IMR-90 (cell line): Measurements from ENCODE around the gene CD93. TPM values are rescaled to one million over a fixed set of nuclear protein-coding genes. Genes with fewer than 3 reads are reported as not detected.

Experiments used
- ATAC-seq: fragments of 200-7000 bp; cut with Tn5 transposase; 2 replicates; pipeline ENCODE4 v1.9.1; 2020; ENCODE audit warnings: low read depth, mild to moderate bottlenecking, moderate library complexity
- BruUV-seq: library from RNA; stranded (reverse); fragments of 400-500 nt; replicated peaks from 2 replicates; lab custom pipeline; 2021; lab: Mats Ljungman, UMichigan
- CTCF ChIA-PET: fragments of 300-600 bp; formaldehyde crosslinking; extraction: SDS; loops from one replicate; lab custom pipeline; 2021; ENCODE audit warnings: antibody characterized with exemption; lab: Yijun Ruan, JAX
- POLR2A ChIA-PET: fragments of 300-600 bp; sonication (Branson Sonifier 250); formaldehyde crosslinking; loops from one replicate; lab custom pipeline; 2022; ENCODE audit warnings: antibody characterized with exemption; ENCODE audit not compliant: unreplicated experiment; lab: Charles Lee
- DNase-seq: peaks from one replicate; pipeline ENCODE4 v3.0.0; 2013
- H2AFZ ChIP-seq: replicated peaks from 2 replicates; pipeline ENCODE3; 2013; ENCODE audit warnings: low read length, mild to moderate bottlenecking; ENCODE audit not compliant: poor library complexity
- H2AK5ac ChIP-seq: 2 replicates; pipeline ENCODE4 v1.6.1; 2013; ENCODE audit warnings: low read depth, low read length, inconsistent platforms
- H2AK9ac ChIP-seq: replicated peaks from 2 replicates; pipeline ENCODE3; 2013; ENCODE audit warnings: mild to moderate bottlenecking, low read depth, low read length, moderate library complexity; ENCODE audit not compliant: poor library complexity
- H2BK120ac ChIP-seq: 2 replicates; pipeline ENCODE4 v1.6.1; 2013; ENCODE audit warnings: low read depth, low read length, inconsistent platforms
- H2BK15ac ChIP-seq: 3 replicates; pipeline ENCODE4 v1.6.1; 2013; ENCODE audit warnings: low read depth, low read length, inconsistent platforms
- H2BK20ac ChIP-seq: 2 replicates; pipeline ENCODE4 v1.6.1; 2013; ENCODE audit warnings: low read depth, mild to moderate bottlenecking, inconsistent platforms, low read length, moderate library complexity
- H2BK5ac ChIP-seq: 2 replicates; pipeline ENCODE4 v1.6.1; 2013; ENCODE audit warnings: mild to moderate bottlenecking, low read depth, low read length, inconsistent platforms; ENCODE audit not compliant: poor library complexity, severe bottlenecking
- H3K14ac ChIP-seq: replicated peaks from 2 replicates; pipeline ENCODE4 v1.6.1; 2013; ENCODE audit warnings: low read depth, low read length, inconsistent platforms
- H3K18ac ChIP-seq: 2 replicates; pipeline ENCODE4 v1.6.1; 2013; ENCODE audit warnings: low read depth, low read length, control low read depth
- H3K23ac ChIP-seq: 2 replicates; pipeline ENCODE4 v1.6.1; 2013; ENCODE audit warnings: low read depth, low read length, inconsistent platforms
- H3K27ac ChIP-seq: 2 replicates; pipeline ENCODE4 v1.5.1; 2013; ENCODE audit warnings: mild to moderate bottlenecking, control low read depth, low read length; ENCODE audit not compliant: insufficient read depth
- H3K27me3 ChIP-seq: 2 replicates; pipeline ENCODE4 v1.6.1; 2013; ENCODE audit warnings: low read length; ENCODE audit not compliant: control insufficient read depth, insufficient read depth
- H3K36me3 ChIP-seq: 2 replicates; pipeline ENCODE4 v1.6.1; 2013; ENCODE audit warnings: low read length, mixed read lengths; ENCODE audit not compliant: control insufficient read depth, insufficient read depth
- H3K4ac ChIP-seq: 2 replicates; pipeline ENCODE4 v1.6.1; 2013; ENCODE audit warnings: low read depth, low read length, inconsistent platforms
- H3K4me1 ChIP-seq: 2 replicates; pipeline ENCODE4 v1.6.1; 2013; ENCODE audit warnings: low read length, mixed read lengths; ENCODE audit not compliant: control insufficient read depth, insufficient read depth
- H3K4me2 ChIP-seq: 2 replicates; pipeline ENCODE4 v1.6.1; 2013; ENCODE audit warnings: low read depth, mild to moderate bottlenecking, control low read depth, low read length, moderate library complexity
- H3K4me3 ChIP-seq: 2 replicates; pipeline ENCODE4 v1.5.1; 2013; ENCODE audit warnings: low read depth, mild to moderate bottlenecking, control low read depth, low read length, moderate library complexity; ENCODE audit not compliant: insufficient read depth
- H3K56ac ChIP-seq: 2 replicates; pipeline ENCODE4 v1.6.1; 2013; ENCODE audit warnings: low read length, inconsistent platforms; ENCODE audit not compliant: insufficient read depth; ENCODE audit errors: extremely low read depth
- H3K79me1 ChIP-seq, 2 experiments: 2 replicates each; pipeline ENCODE4 v1.6.1; 2013; ENCODE audit warnings: low read length in 2 of 2, inconsistent platforms in 1 of 2, low read depth in 1 of 2
- H3K9ac ChIP-seq: 2 replicates; pipeline ENCODE4 v1.6.1; 2013; ENCODE audit warnings: low read depth, low read length, control low read depth
- H3K9me1 ChIP-seq: 2 replicates; pipeline ENCODE4 v1.6.1; 2013; ENCODE audit warnings: low read length, inconsistent platforms; ENCODE audit not compliant: insufficient read depth
- H3K9me3 ChIP-seq: 2 replicates; pipeline ENCODE4 v1.6.1; 2013; ENCODE audit warnings: low read length; ENCODE audit not compliant: control insufficient read depth, insufficient read depth
- H4K20me1 ChIP-seq: 2 replicates; pipeline ENCODE4 v1.6.1; 2013; ENCODE audit warnings: low read length, inconsistent platforms; ENCODE audit not compliant: insufficient read depth
- H4K5ac ChIP-seq: 2 replicates; pipeline ENCODE4 v1.6.1; 2013; ENCODE audit warnings: mild to moderate bottlenecking, low read depth, low read length, control low read depth
- H4K8ac ChIP-seq, 2 experiments: 2 replicates each; pipeline ENCODE4 v1.6.1; 2013; ENCODE audit warnings: low read depth in 2 of 2, low read length in 2 of 2, control low read depth in 1 of 2, inconsistent platforms in 1 of 2
- H4K91ac ChIP-seq: 2 replicates; pipeline ENCODE4 v1.6.1; 2013; ENCODE audit warnings: low read depth, low read length, inconsistent platforms; ENCODE audit not compliant: insufficient read depth
- ELK1 ChIP-seq: fragments of 150-350 bp; IDR thresholded peaks from 2 replicates; pipeline ENCODE4 v1.6.1; 2016; ENCODE audit warnings: low read depth, mild to moderate bottlenecking, low read length, moderate library complexity, borderline replicate concordance
- FOS ChIP-seq: fragments of 150-350 bp; IDR thresholded peaks from 2 replicates; pipeline ENCODE4 v1.6.1; 2016; ENCODE audit warnings: low read depth, low read length
- WGBS, 2 experiments: methylation state at CpG; one replicate each; pipeline versions ENCODE4 v1.1.5 to v1.1.7; 2013; ENCODE audit warnings: missing lambda C conversion rate in 2 of 2; ENCODE audit not compliant: insufficient read length in 1 of 2; ENCODE audit errors: extremely low coverage in 2 of 2; 5-methylcytosine and 5-hydroxymethylcytosine counted together
- dilution Hi-C: fragments of 300-500 bp; cut with HindIII; formaldehyde crosslinking; loops from one replicate; pipeline ENCODE4 v1.14.3; 2018; ENCODE audit warnings: low sequenced_read_pairs; ENCODE audit not compliant: unreplicated experiment
- in situ Hi-C: fragments of 300-500 bp; cut with MboI; formaldehyde crosslinking; loops from 3 replicates; pipeline ENCODE4 v1.14.3; 2019; ENCODE audit warnings: low sequenced_read_pairs, inconsistent platforms, mixed read lengths
- intact Hi-C: fragments of 100-400 bp; cut with micrococcal nuclease; formaldehyde crosslinking; loops from 2 replicates; pipeline ENCODE4 v1.10.0; 2022
- polyA plus RNA-seq, 3 experiments: library from polyadenylated mRNA; depleted of rRNA; stranded (reverse); fragments of >200 nt; gene quantifications; 2 replicates each; pipeline ENCODE4 v1.2.3, GENCODE V29; 2012; ENCODE audit warnings: low replicate concordance in 1 of 3
- total RNA-seq: library from RNA; depleted of rRNA; stranded (reverse); fragments of >200 nt; gene quantifications from 2 replicates; pipeline ENCODE4 v1.2.3, GENCODE V29; 2012

Gene CD93
- total and polyA plus RNA-seq, 2 of the 4 experiments (the other 2 are of a cell fraction), result under 0.01 to 0.02 TPM

GRCh38 chr20:23125625-23126191 lies 39.6 kb upstream of the CD93 start:
- Histone ChIP-seq H3K4ac (no peak overlapping the region), H3K4me3 (no peak overlapping the region), H2AK9ac (peak overlapping the region; percentile 25), H4K20me1 (no peaks in the 10 kb centered on the region), H3K56ac (no peak overlapping the region), H3K9me3 (no peaks in the 10 kb centered on the region), H3K23ac (no peak overlapping the region), H2BK20ac (no peak overlapping the region), H2BK15ac (no peak overlapping the region), H3K14ac (no peak overlapping the region; the same call in 1 of the 2 replicates), H4K91ac (no peak overlapping the region), H2BK5ac (no peak overlapping the region), H2AFZ (peak overlapping the region; percentile 70), H4K5ac (no peak overlapping the region), H3K9me1 (no peaks in the 10 kb centered on the region), H3K18ac (no peak overlapping the region), H3K36me3 (no peaks in the 10 kb centered on the region), H3K4me1 (peaks cover 8% of the 10 kb centered on the region), H3K27me3 (peaks cover 2% of the 10 kb centered on the region; the same call in 1 of the 2 replicates), H2BK120ac (no peak overlapping the region), H3K9ac (no peak overlapping the region), H4K8ac (no peak overlapping the region), H2AK5ac (no peak overlapping the region), H3K27ac (no peak overlapping the region), H3K79me1 (no peaks in the 10 kb centered on the region), H3K4me2 (no peak overlapping the region)
- DNase-seq (peak; percentile 60), ATAC-seq (peak; percentile 60; the same call in 1 of the 2 replicates)
- ChIA-PET POLR2A (no interaction called here), CTCF (no interaction called here)
- intact Hi-C loops, result no loop called here
- dilution Hi-C loops, result no loop called here
- in situ Hi-C loops, result no loop called here
- WGBS, 2 experiments, result no CpG with 5 or more reads among the region's 5 CpGs
- no TSS peak for BruUV-seq
- 0 out of 2 replicates have a peak, but pooled peaks have one; percentile 5 for TF ChIP-seq FOS
- no peak for TF ChIP-seq ELK1
